ENCODE results near the gene DCP1B.

DCP1B gene

DNA sequence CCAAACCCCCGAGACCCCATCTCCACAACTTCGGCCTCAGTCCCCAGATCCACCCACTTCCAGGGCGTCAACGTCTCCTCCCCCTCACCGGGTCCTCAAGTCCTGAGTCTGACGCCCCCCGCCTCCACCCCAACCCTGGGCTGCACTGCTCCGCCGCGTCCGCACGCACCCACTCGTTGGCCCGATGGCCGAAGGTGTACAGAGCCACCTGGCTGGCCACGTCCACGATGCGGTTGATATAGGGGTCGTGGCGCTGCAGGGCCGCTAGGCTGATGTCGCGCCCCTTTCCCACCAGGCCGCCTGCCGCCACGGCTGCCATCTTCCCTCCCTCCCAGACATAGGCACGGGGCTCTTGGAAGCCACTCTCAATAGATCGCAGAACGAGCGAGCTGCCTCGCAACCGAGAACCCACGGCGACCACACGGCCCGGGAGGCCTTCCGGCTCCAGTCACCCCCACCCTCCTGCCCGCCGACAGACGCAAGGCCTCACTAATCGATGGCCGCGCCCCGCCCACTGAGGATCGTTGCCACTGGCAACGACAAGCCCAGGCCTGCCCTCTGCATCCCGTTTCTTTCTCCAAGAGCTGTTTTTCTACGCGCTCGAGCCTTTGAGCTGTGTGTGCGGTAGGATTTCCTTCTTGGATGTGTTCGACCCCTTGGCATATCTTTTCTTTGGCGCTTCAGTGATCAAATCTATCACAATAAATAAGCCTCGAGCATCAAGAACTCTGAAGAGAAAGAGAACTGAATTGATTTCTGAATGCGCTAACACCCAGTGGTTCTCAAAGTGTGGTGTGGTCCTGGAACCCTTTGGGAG, at the start of gene DCP1B:
Gene DCP1B, minus strand, starts transcription at position 345 of the 817 bp plus-strand sequence. Its CDS starts 26 bp downstream, at position 319.
- peak; percentile 64 for DNase-seq

DNA sequence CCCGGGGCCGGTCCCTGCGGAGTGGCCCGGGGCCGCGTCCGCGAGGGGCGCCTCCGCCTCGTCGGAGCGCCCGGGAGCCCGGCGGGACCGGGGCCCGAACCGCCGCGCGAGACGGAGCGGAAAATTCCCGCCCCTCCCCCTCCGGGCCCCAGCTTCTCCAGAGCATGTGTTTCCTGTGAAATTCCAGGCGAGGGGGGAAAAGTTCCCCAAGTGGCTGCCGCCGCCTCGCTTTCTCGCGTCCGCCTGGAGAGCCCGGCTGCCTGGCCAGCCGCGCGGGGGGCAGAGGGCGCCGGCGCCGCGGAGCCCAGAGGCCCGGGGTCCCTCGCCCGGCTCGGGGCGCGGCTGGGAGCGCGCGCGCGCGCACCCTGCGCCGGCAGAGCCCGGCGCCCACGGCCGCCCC, 49.4 kb upstream of the DCP1B start:
- no peak for DNase-seq

DNA sequence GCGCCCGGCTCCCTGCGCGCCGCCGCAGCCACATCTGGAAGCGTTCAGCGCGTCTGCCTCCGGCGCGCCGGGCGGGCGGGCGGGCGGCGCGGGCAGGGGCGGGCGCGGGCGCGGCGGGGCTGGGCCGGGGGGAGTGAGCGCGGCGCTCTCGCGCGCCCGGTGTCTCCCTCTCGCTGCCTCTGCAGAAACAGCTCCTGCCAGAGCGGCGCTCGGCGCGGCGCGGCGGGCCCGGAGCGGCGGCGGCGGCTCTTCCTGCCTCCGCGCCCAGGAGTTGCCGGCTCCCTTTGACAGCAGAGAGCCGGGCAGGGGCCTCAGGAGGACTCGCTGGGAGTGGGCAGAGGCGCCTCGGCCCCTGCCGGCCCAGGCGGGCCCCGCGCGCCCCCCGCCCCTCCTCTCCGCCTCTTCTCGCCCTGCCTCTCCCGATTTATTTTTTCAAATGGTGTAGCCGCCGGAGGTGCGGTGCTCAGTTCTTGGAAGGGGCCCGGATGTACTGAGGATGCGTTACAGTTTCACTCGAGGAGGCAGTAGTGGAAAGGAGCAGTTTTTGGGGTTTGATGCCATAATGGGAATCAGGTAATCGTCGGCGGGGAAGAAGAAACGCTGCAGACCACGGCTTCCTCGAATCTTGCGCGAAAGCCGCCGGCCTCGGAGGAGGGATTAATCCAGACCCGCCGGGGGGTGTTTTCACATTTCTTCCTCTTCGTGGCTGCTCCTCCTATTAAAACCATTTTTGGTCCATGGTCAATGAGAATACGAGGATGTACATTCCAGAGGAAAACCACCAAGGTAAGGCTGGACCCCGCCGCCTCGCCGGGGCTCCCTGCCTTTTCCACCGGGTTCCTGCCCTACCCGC, 48.8 kb upstream of the DCP1B start, which contains the start of gene CACNA1C:
Gene CACNA1C, plus strand, starts transcription at position 162 of the 853 bp plus-strand sequence. Its CDS starts 576 bp downstream, at position 738.
- DNase-seq: no peak

DNA sequence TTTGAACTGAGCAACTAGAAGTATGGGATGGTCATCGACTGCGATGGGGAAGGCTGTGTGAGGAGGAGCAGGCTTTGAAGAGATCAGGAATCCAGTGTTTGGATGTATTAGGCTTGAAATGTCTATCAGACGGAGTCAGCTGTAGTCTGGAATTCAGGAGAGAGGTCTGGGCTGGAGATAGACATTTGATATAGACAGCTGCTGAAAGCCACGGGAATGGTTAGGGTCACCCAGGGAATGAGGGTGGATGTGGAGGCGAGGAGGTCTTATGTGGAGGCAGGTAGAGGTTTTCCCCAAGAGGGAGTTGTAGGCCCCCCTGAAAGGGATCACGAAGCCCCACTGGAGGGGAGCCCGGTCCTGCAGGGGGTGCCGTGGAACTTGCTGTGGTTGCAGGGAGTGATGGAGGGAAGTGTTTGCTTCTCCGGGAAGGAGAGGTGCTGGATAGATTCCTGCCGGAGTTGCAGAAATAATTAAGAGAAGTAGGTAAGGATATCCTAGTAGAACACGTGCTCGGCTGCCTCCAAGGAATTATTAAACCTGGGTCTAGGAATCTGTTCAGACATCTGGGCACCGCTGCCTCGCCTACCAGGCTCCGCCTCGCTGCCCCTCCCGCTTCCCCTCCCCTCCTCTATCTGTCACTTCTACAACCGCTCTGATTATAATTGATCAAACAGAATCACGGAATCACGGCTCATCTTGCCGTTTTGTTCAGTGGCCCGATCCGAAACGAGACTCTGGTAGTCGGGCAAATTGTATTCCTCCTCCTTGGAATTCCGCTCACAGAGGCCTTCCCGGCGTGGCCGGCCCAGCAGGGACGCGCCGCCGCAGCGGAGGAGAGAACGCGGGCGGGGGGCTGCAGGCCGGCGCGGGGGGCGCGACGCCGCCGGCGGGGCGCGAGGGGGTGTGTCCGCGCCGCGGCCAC, 47.7 kb upstream of the DCP1B start:
- DNase-seq: no peak

DNA sequence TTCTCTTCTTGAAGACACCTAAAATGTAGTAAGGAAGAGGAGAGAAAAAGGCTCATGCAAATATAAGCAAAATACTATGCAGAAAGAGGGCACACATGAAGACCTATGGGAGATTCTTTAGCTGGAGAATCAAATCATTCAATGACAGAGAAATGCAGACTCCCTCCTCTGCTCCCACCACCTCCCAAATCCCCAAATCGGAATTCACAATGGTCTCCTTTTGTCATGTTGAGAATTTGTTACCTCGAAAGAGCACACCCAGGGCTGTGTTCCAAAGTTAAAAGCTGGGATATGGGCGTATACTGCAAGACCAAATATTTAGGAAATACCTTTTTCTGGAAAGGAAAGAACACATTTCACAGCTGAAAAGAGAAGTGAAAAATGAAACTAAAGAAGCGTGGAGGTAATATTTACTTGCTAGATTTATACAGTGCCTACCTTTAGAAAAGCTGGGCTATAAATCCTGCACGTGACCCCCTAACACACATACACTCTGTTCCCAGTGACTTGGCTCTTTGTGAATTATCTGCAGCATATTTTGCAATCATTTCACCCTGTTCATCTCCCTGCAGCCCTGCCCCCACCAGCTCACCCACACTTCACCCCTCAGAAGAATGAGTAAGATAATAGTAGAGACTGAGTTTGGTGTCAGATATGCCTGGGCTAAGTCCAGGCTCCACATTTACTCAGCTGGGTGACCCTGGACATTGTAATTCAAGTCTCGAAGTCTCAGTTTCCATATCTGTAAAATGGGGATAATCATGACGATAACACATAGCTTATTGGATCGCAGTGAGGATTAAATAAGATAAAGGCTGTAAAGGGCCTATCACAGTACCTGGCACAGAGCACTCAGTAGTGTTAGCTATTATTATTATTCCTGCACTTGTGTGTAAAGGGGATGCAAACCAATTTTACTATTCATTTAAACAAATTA, 45.6 kb upstream of the DCP1B start:
- DNase-seq: no peak

DNA sequence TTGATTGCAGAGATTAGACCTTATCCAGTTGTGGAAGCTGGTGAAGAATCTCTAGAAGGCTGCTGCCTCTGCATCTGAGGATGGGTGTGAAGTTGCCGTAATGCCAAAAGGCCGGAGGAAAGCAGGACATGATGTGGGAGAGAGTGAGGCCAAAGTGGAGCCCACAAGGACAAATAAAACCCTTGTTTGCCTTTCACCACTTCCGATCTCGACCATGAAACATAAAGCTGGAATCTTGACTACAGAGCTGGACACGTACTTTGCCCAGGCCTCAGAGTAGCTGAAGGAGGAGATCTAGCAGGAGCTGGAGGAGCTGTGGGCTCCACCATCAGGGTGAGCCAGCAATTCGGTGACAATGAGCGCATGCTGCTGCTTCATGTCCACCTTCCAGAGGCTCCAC, 43.5 kb upstream of the DCP1B start:
- no peak for DNase-seq

DNA sequence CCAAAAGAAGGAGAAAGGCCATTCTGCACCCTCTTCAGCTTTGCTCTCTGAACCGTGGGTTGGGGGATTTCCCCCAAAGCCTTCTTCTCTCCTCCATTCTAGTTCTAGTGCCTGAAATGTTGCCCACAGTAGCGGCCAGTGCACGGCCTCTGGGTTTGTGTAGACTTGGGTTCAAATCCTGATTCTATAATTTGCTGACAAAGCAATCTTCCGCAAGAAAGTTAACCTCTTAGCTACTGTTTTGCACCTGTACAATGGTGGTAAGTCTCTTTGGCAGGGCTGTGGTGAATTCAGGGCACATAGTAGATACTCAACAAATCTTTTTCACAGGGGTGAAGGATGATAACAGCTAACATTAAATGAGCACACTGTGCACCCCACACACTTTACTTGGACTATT, 42.7 kb upstream of the DCP1B start:
- no peak for DNase-seq

DNA sequence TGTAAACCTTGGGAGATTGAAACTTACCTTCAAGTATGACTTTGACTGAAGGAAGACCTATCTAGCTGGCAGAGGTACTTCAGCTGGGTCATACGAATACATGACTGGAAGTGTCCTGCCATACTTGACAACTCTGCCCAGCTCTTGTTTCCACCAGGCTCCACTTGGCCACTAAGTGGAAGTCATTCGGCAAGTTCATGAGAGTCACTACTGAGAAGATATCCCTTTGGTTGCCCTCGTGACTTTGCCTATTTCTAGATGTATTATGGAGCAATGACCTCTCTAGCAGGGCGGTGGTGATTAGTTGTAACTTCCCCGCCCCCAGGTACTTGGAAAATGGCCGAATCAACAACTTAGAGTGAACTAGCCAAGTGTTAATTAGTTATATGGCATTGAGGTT, 39.9 kb upstream of the DCP1B start:
- DNase-seq: no peak

DNA sequence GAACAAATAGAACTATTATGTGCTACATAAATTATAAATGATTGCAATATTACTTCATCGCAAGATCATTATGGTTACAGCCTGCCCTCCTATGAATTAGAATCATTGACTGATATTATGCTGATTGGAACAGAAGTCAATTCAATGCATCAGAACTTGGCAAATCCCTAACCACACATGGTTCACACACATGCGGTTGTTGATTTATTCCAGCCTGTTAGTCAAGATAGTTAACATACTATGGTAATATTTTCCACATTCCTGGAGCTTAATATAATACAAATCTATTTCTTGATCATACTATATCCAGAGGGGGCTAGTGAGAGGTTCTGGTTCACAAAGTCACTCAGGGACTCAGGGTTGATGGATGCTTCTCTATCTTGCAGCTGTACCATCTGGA, 38.8 kb upstream of the DCP1B start:
- DNase-seq: no peak

DNA sequence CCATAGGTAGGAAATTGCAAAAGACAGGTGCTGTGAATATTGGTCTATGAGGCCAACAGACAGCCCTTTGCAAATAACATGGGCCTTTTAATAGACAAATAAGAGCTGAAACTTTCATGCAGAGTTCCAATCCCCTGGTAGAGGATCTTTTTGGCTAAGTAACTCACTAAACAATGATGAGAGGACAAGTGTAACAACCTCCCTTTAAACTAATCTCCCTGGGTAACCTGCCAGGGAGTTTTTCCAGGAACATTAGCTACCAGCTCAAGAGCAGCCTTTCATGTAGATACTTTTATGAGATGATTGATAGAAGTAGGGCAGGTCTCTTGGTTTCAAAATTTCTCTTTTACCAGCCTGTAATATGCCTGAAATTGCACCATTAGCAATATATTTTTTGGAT, 34.8 kb upstream of the DCP1B start:
- no peak for DNase-seq

DNA sequence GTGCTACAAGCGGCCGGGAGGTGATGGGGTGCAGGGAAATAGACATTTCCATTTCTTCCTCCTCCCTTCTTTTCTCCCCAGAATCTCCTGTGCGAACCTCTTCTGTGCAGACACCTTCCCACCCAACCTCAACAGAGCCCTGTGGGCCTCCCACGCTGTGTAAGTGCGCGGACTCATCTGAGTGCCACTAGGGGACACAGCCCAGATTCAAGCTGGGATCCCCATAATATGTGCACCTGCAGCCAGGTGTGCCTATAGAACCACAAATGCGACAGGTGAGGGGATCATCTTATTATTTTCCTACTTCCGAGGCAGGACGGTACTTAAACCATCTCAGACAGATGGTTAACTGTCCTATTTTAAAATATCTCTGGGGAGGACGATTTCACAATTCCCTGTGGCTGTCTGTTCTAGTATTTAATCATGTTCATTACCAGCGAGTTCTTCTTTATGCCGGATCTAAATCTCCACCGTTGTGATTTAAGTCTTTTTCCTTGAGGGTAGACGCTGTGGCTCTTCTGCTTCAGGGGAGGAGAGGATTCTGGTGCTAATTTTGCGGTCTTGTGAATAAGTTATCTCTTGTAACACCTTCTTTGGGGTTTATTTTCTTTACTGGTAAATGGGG, 31.3 kb upstream of the DCP1B start:
- DNase-seq: no peak

DNA sequence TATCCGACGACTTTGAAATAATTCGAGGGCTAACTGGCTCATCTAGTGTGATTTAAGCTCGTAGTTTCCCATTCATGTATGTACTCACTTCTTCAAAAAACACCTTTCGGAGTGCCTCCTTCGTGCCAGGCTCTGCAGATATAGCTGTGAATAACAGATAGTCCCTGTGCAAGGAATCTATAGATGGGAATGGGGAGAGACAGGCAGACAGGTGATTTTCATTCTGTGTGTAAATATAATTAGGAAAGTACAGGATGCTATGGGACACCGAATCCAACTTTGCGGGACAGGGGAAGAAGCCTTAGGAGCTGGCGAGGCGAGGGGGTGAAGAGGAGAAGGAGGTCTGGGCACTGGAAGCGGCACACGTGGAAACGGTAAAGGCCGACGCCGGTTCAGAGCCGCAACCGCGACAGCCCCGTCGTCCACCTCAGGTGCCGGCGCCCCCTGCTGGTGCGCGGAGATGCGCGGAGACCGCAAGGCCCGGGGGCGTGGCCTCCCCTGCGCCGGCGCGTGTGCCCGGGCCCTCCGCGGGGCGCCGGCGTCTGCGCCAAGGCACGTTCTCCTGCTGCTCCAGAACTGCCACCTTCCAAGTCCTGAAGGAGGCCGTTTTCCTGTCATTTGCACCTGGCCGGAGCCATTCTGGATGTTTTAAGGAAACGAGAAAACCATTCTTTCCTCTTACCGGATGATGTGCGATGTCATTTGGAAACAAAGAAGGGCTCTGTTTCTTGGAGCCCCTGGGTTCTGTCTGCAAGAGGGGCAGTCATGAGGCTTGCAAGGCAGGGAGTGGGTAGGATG, 30.6 kb upstream of the DCP1B start:
- DNase-seq: no peak

DNA sequence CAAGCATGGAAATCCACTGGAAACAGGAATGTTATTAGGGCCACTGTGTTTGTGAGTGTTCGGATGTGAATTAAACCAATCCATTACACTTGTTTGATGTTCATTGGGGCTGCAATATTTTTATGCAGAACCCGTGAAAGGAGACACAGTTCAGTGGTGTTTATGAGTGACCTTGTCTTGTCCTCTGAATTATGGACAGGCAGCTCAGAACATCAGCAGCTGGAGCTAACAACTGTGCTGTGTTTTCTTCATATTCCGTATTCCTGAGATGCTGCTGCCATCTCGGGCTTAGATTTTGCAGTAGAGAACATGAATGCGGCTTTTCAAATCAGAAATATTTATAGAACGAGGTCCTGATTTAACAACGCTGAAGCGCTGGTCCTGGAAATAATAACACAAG, 28.2 kb upstream of the DCP1B start:
- no peak for DNase-seq

DNA sequence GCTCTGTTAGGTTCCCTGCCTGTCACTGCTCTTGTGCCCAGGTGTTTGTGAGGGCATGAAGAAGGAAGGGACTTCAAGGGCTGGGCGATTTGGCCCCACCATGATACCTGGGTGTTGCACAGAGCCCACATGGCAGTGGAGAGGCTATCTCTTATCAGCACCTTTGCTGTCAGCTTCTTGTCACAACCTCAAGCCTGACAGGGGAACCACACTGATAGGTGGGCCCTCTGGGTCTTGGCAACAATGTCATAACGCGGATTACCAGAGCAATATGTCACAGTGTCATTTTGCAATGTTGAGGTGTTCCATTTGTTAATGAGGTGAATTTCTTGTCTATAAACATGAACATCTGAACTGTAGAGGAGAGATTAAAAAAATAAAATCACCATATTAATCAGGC, 25.6 kb upstream of the DCP1B start:
- DNase-seq: no peak

DNA sequence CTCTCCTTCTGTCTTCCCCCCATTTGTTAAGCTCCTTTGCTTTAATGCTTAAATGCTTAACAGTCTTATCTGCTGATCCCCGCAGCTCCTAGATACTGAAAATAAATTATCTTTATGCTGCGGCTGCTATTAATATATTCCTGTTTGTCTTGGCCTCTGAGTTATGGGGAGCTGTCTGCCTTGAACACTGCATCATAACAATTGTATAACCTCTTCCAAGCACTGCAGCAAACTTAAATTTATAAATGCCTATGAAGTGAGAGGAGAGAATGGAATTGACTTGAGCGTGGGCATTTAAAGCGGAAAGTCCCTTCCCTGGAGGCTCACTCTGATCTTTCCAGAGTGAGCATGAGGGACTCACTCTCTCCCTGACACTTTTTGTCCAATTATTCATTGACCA, 23.1 kb upstream of the DCP1B start:
- DNase-seq: no peak

DNA sequence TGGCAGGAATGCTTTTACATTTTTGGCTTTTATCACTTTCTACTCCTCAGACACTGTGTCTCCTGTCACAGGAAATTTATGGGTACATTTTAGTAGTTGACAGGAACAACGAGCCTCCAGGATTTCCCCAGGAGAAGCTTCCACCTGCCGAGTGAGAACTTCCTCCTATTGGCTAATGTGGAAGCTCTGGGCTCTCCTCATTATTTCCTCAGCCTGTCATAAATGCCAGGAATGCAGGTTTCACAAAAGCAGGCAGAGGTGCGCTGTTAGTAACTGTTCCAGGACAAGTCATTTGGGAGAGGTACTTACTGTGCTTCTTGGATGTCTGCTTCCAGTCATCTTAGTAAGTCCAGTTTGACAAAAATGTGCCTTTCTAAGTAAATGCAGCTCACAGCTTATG, 19.1 kb upstream of the DCP1B start:
- no peak for DNase-seq

DNA sequence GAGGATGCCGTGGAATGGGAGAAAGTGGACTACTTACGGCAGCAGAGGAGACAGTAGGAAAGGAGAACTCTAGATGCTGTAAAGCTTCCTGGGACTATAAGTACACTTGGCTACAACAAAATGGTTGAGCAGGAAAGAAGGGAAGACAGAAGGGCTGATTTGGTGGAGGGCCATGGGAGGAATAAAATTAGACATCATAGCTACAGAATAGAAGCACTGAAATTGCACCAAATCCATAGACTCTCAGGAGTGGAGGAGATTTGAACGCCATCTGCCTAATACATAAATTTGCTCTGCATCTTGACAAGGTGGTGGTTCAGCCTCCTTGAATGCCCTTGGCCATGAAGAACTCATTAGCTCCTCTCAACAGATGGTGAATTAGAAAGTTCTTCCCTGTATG, 16.3 kb upstream of the DCP1B start:
- DNase-seq: no peak

DNA sequence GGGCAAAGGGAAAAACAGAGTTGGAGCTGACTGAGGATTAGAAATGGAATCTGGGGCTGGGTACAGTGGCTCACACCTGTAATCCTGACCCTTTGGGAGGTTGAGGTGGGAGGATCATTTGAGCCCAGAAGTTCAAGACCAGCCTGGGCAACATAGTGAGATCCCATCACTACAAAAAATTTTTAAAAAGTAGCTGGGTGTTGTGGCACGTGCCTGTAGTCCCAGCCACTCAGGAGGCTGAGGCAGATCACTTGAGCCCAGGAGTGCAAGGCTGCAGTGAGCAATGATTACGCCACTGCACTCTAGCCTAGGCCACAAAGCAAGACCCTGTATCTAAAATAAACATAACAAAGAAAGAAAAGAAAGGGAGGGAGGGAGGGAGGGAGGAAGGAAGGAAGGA, 14.9 kb upstream of the DCP1B start:
- no peak for DNase-seq

DNA sequence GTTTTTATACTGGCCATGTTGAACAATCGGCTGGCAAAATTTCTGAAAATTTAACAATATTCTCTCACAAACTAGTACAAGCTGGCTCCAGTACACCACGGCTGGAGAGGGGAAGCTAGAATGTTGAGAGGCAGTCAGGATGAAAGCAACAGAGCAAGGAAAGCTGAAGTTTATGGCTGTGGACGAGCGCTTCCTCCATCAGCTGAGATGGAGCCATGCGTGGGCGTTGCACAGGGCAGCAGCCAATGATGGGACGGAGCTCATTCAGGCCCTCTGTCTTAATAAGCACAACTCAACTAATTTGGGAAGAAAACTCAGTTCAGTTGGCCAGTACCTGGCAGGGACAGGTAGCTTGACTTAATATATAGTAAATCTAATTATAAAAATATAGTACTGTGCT, 14.1 kb upstream of the DCP1B start:
- DNase-seq: no peak

DNA sequence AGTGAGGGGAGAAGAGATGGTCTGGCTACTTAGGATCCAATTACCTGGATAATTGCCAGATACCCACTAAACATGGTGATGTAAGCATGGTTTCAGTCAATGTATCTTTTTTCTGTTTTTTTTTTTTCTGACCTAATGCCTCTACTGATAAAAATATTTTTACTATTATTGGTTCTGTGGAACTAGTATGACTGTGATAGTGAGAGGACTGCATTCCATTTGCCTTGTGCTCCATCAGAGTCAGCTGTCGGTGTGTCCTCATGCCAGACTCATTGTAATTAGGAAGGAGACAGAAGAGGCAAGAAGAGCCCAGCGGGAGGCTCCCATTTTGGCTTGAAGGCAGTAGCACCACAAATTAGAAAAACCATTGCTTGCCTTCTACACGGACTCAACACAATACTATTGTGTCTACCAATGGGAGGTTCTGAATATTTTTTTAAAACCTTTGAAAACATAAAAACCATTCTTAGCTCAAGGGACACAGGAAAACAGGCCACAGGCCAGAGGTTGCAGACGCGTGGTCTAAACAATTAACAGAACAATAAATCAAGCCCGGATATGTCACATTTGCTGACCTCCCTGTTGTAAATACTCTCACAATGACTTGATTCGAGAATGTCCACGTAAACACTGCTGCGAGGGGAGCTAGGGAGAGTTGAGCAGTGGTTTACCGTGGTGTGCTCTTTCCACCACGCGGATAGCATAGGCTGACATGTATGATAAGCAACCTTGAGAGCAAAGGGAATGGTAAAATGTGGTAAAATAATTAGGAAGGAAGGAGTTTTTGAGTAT, 13.5 kb upstream of the DCP1B start:
- DNase-seq: no peak
